ENCODE data around the gene FAM163B.

Gene FAM163B

DNA sequence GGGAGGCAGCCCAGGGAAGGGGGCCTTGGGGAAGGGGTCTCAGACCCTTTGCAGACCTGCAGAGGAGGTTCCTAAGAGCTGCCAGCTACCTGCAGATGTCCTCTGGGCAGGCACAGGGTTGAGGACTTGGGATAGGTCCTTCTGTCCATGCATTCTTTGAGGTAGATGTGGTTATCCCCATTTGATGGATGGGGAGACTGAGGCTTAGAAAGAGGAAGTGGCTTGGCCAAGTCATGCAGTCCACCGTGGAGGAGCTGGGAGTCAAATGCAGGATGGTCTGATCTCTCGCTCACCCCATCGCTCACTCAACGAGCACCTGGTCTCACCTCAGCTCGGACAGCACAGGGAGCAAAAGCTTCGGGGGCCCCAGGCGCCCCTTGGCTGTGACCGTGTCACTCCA lies 54.5 kb downstream of the FAM163B start:
- no peak overlapping the region for H3K4me3 ChIP-seq (ENCODE audit: low read depth in 1 of 5, low read length in 5 of 5)
- peaks cover 0 to 19% (median 15%) of the 10 kb centered on the region in 5 donors for H3K4me1 ChIP-seq (ENCODE audit: control insufficient read depth in 5 of 5, insufficient read depth in 5 of 5, low read length in 5 of 5)
- peaks cover 0 to 1% (median 0%) of the 10 kb centered on the region in 5 donors for H3K27me3 ChIP-seq (ENCODE audit: control insufficient read depth in 5 of 5, insufficient read depth in 4 of 5, low read length in 5 of 5)
- no peaks in the 10 kb centered on the region for H3K9me3 ChIP-seq (ENCODE audit: control insufficient read depth in 5 of 5, low read length in 5 of 5)
- no peak overlapping the region for H3K27ac ChIP-seq (ENCODE audit: low read depth, low read length)
- H3K36me3 ChIP-seq (ENCODE audit: control insufficient read depth in 5 of 5, insufficient read depth in 5 of 5, low read length in 5 of 5) = no peaks in the 10 kb centered on the region
- H3K9ac ChIP-seq (ENCODE audit: low read length in 5 of 5) = no peak overlapping the region

GRCh38 chr9:133553973-133554713 lies 55.0 kb downstream of the FAM163B start:
- H3K36me3 ChIP-seq (ENCODE audit: control insufficient read depth in 5 of 5, insufficient read depth in 5 of 5, low read length in 5 of 5) = no peaks in the 10 kb centered on the region
- no peaks in the 10 kb centered on the region for H3K9me3 ChIP-seq (ENCODE audit: control insufficient read depth in 5 of 5, low read length in 5 of 5)
- H3K4me3 ChIP-seq (ENCODE audit: low read depth in 1 of 5, low read length in 5 of 5) = no peak overlapping the region
- no peak overlapping the region for H3K27ac ChIP-seq (ENCODE audit: low read depth, low read length)
- no peak overlapping the region for H3K9ac ChIP-seq (ENCODE audit: low read length in 5 of 5)
- no peaks in the 10 kb centered on the region for H3K27me3 ChIP-seq (ENCODE audit: control insufficient read depth in 5 of 5, insufficient read depth in 4 of 5, low read length in 5 of 5)
- peaks cover 0 to 18% (median 15%) of the 10 kb centered on the region in 5 donors for H3K4me1 ChIP-seq (ENCODE audit: control insufficient read depth in 5 of 5, insufficient read depth in 5 of 5, low read length in 5 of 5)

- no peaks in the 10 kb centered on the region for H3K9me3 ChIP-seq (ENCODE audit: control insufficient read depth in 5 of 5, low read length in 5 of 5)
- H3K27me3 ChIP-seq (ENCODE audit: control insufficient read depth in 5 of 5, insufficient read depth in 4 of 5, low read length in 5 of 5) = no peaks in the 10 kb centered on the region
- no peak overlapping the region for H3K9ac ChIP-seq (ENCODE audit: low read length in 5 of 5)
- no peak overlapping the region for H3K27ac ChIP-seq (ENCODE audit: low read depth, low read length)
- H3K36me3 ChIP-seq (ENCODE audit: control insufficient read depth in 5 of 5, insufficient read depth in 5 of 5, low read length in 5 of 5) = no peaks in the 10 kb centered on the region
- no peak overlapping the region for H3K4me3 ChIP-seq (ENCODE audit: low read depth in 1 of 5, low read length in 5 of 5)
- peaks cover 0 to 9% (median 4%) of the 10 kb centered on the region in 5 donors for H3K4me1 ChIP-seq (ENCODE audit: control insufficient read depth in 5 of 5, insufficient read depth in 5 of 5, low read length in 5 of 5)
Observed at GRCh38 chr9:133553123-133553522, 56.1 kb downstream of the FAM163B start.

GRCh38 chr9:133552236-133552635 lies 57.0 kb downstream of the FAM163B start:
- Histone ChIP-seq H3K9ac (ENCODE audit: low read length in 5 of 5) (no peak overlapping the region), H3K27me3 (ENCODE audit: control insufficient read depth in 5 of 5, insufficient read depth in 4 of 5, low read length in 5 of 5) (no peaks in the 10 kb centered on the region)

DNA sequence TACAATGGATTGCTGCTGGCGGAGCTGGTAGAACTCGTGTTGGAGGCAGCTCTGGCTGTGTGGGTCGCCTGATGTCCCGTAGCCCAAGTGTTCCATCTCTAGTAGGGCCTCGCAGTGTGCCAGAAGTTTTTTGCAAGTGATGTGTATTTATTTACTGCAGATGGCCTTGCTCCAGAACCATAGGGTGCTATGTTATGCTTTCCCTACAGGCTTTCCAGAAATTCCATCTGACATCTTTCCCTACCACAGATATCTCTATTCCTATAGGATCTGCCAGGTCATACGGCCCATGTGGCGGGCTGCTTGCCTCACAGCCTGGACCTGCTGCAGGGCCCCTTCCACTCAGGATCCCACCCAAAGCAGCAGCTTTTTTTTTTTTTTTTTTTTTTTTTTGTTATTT lies 57.7 kb downstream of the FAM163B start:
- H3K27ac ChIP-seq (ENCODE audit: low read depth, low read length) = no peak overlapping the region
- H3K9me3 ChIP-seq (ENCODE audit: control insufficient read depth in 5 of 5, low read length in 5 of 5) = no peaks in the 10 kb centered on the region
- no peak overlapping the region for H3K9ac ChIP-seq (ENCODE audit: low read length in 5 of 5)
- no peaks in the 10 kb centered on the region for H3K36me3 ChIP-seq (ENCODE audit: control insufficient read depth in 5 of 5, insufficient read depth in 5 of 5, low read length in 5 of 5)
- no peaks in the 10 kb centered on the region for H3K27me3 ChIP-seq (ENCODE audit: control insufficient read depth in 5 of 5, insufficient read depth in 4 of 5, low read length in 5 of 5)
- no peak overlapping the region for H3K4me3 ChIP-seq (ENCODE audit: low read depth in 1 of 5, low read length in 5 of 5)
- H3K4me1 ChIP-seq (ENCODE audit: control insufficient read depth in 5 of 5, insufficient read depth in 5 of 5, low read length in 5 of 5) = peaks cover 0 to 5% (median 4%) of the 10 kb centered on the region in 5 donors

More at GRCh38 chr9:133552236-133552635, 57.0 kb downstream of the FAM163B start:
- no peaks in the 10 kb centered on the region for H3K36me3 ChIP-seq (ENCODE audit: control insufficient read depth in 5 of 5, insufficient read depth in 5 of 5, low read length in 5 of 5)
- H3K27ac ChIP-seq (ENCODE audit: low read depth, low read length) = no peak overlapping the region
- H3K9me3 ChIP-seq (ENCODE audit: control insufficient read depth in 5 of 5, low read length in 5 of 5) = no peaks in the 10 kb centered on the region
- no peak overlapping the region for H3K4me3 ChIP-seq (ENCODE audit: low read depth in 1 of 5, low read length in 5 of 5)
- no peaks in the 10 kb centered on the region for H3K4me1 ChIP-seq (ENCODE audit: control insufficient read depth in 5 of 5, insufficient read depth in 5 of 5, low read length in 5 of 5)

GRCh38 chr9:133547116-133547515 lies 62.1 kb downstream of the FAM163B start:
- no peaks in the 10 kb centered on the region for H3K27me3 ChIP-seq (ENCODE audit: control insufficient read depth in 5 of 5, insufficient read depth in 4 of 5, low read length in 5 of 5)
- H3K9ac ChIP-seq (ENCODE audit: low read length in 5 of 5) = no peak overlapping the region
- no peak overlapping the region for H3K27ac ChIP-seq (ENCODE audit: low read depth, low read length)

GRCh38 chr9:133546287-133546680 lies 62.9 kb downstream of the FAM163B start:
- Histone ChIP-seq H3K4me3 (ENCODE audit: low read depth in 1 of 5, low read length in 5 of 5) (no peak overlapping the region), H3K27me3 (ENCODE audit: control insufficient read depth in 5 of 5, insufficient read depth in 4 of 5, low read length in 5 of 5) (no peaks in the 10 kb centered on the region), H3K4me1 (ENCODE audit: control insufficient read depth in 5 of 5, insufficient read depth in 5 of 5, low read length in 5 of 5) (peaks cover 5 to 31% (median 23%) of the 10 kb centered on the region in 5 donors), H3K9ac (ENCODE audit: low read length in 5 of 5) (no peak overlapping the region), H3K27ac (ENCODE audit: low read depth, low read length) (no peak overlapping the region), H3K9me3 (ENCODE audit: control insufficient read depth in 5 of 5, low read length in 5 of 5) (no peaks in the 10 kb centered on the region), H3K36me3 (ENCODE audit: control insufficient read depth in 5 of 5, insufficient read depth in 5 of 5, low read length in 5 of 5) (no peaks in the 10 kb centered on the region)

More at GRCh38 chr9:133547116-133547515, 62.1 kb downstream of the FAM163B start:
- H3K36me3 ChIP-seq (ENCODE audit: control insufficient read depth in 5 of 5, insufficient read depth in 5 of 5, low read length in 5 of 5) = no peaks in the 10 kb centered on the region
- H3K9me3 ChIP-seq (ENCODE audit: control insufficient read depth in 5 of 5, low read length in 5 of 5) = no peaks in the 10 kb centered on the region
- no peak overlapping the region for H3K4me3 ChIP-seq (ENCODE audit: low read depth in 1 of 5, low read length in 5 of 5)
- peaks cover 5 to 31% (median 23%) of the 10 kb centered on the region in 5 donors for H3K4me1 ChIP-seq (ENCODE audit: control insufficient read depth in 5 of 5, insufficient read depth in 5 of 5, low read length in 5 of 5)

DNA sequence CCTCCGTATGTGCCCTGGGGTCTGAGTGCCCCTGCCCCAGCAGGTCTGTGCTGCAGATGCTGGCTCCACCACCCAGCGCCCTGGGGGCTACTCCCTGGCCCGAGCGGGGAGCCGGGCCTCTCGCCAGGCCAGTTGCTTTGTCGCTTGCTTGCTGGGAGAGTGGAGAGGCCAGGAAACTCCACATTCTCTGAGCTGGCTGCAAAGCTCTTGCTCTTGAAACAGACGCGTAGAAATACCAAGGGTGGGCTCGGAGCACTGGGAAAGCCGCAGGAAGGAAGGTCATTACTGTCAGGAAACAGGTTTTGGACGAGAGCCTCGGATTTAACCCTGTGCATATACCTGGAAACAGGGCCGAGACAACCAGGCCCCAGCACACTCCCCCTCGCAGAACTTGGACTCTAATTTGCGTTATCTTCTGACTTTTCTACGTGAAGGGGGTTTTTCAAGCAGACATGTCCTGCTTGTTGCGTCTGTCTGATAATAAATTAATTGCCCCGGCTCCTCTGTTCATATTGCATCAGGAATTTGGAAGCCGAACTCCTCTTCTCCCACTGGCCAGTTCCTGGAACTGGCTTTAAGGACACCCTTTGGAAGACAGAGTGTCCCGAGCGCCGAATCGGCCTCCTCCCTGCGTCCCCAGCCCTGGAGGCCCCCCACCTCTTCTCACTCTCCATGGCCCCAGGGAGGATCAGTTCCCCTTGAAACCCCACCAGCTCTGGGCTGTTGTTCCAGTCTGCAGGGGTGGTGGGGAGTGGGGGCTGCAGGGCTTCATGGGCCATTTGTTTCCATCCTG lies 63.5 kb downstream of the FAM163B start:
- no peaks in the 10 kb centered on the region for H3K36me3 ChIP-seq (ENCODE audit: control insufficient read depth in 5 of 5, insufficient read depth in 5 of 5, low read length in 5 of 5)
- peak overlapping the region in 3 of 5 donors; percentile 14 to 48 (median 43) for H3K4me3 ChIP-seq (ENCODE audit: low read depth in 1 of 5, low read length in 5 of 5)
- no peaks in the 10 kb centered on the region for H3K9me3 ChIP-seq (ENCODE audit: control insufficient read depth in 5 of 5, low read length in 5 of 5)
- H3K9ac ChIP-seq (ENCODE audit: low read length in 5 of 5) = peak overlapping the region in 2 of 5 donors; percentile 14 to 38
- H3K4me1 ChIP-seq (ENCODE audit: control insufficient read depth in 5 of 5, insufficient read depth in 5 of 5, low read length in 5 of 5) = peaks cover 5 to 32% (median 24%) of the 10 kb centered on the region in 5 donors
- no peaks in the 10 kb centered on the region for H3K27me3 ChIP-seq (ENCODE audit: control insufficient read depth in 5 of 5, insufficient read depth in 4 of 5, low read length in 5 of 5)
- no peak overlapping the region for H3K27ac ChIP-seq (ENCODE audit: low read depth, low read length)

DNA sequence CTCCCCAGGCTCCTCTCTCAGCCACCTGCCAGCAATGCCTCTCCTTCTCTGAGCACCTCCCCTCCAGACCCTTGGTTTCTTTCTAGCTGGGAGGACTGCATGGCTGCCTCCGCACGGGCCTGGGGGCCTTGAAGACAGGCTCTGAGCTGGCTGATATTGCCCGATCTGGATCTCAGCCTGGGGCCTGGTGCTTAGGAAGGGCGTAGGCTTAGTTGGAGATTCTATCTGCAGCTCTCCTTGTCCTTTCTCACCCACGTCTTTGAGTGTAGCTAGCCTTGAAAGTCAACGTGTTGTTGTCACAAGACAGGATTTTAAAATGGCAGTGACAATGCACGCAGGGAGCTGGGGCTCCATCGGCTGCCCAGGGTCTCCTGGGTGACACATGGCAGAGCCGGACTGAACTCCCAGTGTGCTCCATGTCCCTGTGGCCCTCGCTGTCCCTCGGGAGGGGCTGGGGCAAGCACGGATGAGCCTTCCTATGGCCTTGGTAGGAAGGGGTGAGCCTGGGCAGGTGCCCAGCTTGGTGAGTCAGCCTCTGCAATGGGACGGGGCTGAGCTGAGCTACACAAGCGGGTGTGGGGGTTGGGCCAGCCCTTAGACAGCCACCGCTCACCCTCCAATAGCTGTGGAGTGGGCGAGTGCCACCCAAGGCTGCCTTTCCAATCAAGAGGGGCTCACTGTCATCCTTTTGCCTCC lies 65.3 kb downstream of the FAM163B start:
- Histone ChIP-seq H3K9ac (ENCODE audit: low read length in 5 of 5) (no peak overlapping the region), H3K27me3 (ENCODE audit: control insufficient read depth in 5 of 5, insufficient read depth in 4 of 5, low read length in 5 of 5) (peaks cover 0 to 3% (median 0%) of the 10 kb centered on the region in 5 donors), H3K4me1 (ENCODE audit: control insufficient read depth in 5 of 5, insufficient read depth in 5 of 5, low read length in 5 of 5) (peaks cover 10 to 50% (median 42%) of the 10 kb centered on the region in 5 donors), H3K9me3 (ENCODE audit: control insufficient read depth in 5 of 5, low read length in 5 of 5) (no peaks in the 10 kb centered on the region), H3K36me3 (ENCODE audit: control insufficient read depth in 5 of 5, insufficient read depth in 5 of 5, low read length in 5 of 5) (no peaks in the 10 kb centered on the region), H3K4me3 (ENCODE audit: low read depth in 1 of 5, low read length in 5 of 5) (no peak overlapping the region), H3K27ac (ENCODE audit: low read depth, low read length) (no peak overlapping the region)
